ENCODE data around the gene HRH1. TPM values are rescaled to one million over a fixed set of nuclear protein-coding genes. Genes with fewer than 3 reads are reported as not detected.

HRH1 gene
- total and polyA plus RNA-seq, 10 of the 15 experiments (the other 5 are each of a cell fraction or from before 2014, with no cell fraction given), result not detected

DNA sequence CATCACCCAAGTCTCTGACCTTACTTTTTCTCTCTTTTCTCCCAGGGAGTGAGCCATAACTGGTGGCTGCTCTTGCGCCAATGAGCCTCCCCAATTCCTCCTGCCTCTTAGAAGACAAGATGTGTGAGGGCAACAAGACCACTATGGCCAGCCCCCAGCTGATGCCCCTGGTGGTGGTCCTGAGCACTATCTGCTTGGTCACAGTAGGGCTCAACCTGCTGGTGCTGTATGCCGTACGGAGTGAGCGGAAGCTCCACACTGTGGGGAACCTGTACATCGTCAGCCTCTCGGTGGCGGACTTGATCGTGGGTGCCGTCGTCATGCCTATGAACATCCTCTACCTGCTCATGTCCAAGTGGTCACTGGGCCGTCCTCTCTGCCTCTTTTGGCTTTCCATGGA, 104.7 kb downstream of the HRH1 start:
- no peak for FAIRE-seq
- no TSS peak for BruUV-seq (replicated peaks)
- ChIA-PET CTCF (interaction anchor here (3.2 kb wide), 1 partner anchor 76 kb away, joined by 13 read pairs; no protein-coding TSS in a partner anchor), RAD21 (ENCODE audit: unreplicated experiment) (no interaction called here), SMC1A (ENCODE audit: uncharacterized antibody, unreplicated experiment) (no interaction called here), POLR2A (no interaction called here)
- WGBS (ENCODE audit: insufficient coverage, insufficient replicate concordance, low lambda C conversion rate, missing lambda C conversion rate), result 88% methylated on average over 10 of the region's 11 CpGs
- H3K27me3 ChIP-seq (replicated peaks in 1 of 2; ENCODE audit: control insufficient read depth in 2 of 2, insufficient read depth in 2 of 2, low read length in 1 of 2), result peaks cover 0 to 2% of the 10 kb centered on the region in 2 experiments; a peak in 2 of 4 replicates
- no peaks in the 10 kb centered on the region for H3K4me1 ChIP-seq (ENCODE audit: control insufficient read depth, insufficient read depth, low read length)
- no peaks in the 10 kb centered on the region for H4K20me1 ChIP-seq (ENCODE audit: control insufficient read depth, insufficient read depth)
- H3K9ac ChIP-seq (ENCODE audit: control insufficient read depth, insufficient read depth, low read length), result no peak overlapping the region
- intact Hi-C loops (cut with micrococcal nuclease; ENCODE audit: unreplicated experiment), result no loop called here
- no peak overlapping the region for H3K27ac ChIP-seq (ENCODE audit: control insufficient read depth, insufficient read depth)
- no peak for DNase-seq (ENCODE audit: low read depth, low spot score)
- no peak overlapping the region for H2AFZ ChIP-seq (ENCODE audit: control insufficient read depth, low read depth, low read length)
- in situ Hi-C loops (cut with MboI), result no loop called here
- no peaks in the 10 kb centered on the region for H3K36me3 ChIP-seq (ENCODE audit: control insufficient read depth in 2 of 2, insufficient read depth in 2 of 2, low read length in 1 of 2)
- no peaks in the 10 kb centered on the region; the same call in 2 of the 3 replicates for H3K9me3 ChIP-seq (replicated peaks; ENCODE audit: control insufficient read depth, insufficient read depth, low read length)
- TF ChIP-seq MEF2B (IDR thresholded peaks at IDR 0.05; ENCODE audit: partially characterized antibody, poor library complexity, severe bottlenecking), result no peak
- TF ChIP-seq FOXM1 (IDR thresholded peaks at IDR 0.05; ENCODE audit: low read depth, low read length), result no peak
- no peak for TF ChIP-seq BHLHE40 (IDR thresholded peaks at IDR 0.05; ENCODE audit: borderline replicate concordance in 1 of 2, low read depth in 2 of 2, low read length in 1 of 2)
- TF ChIP-seq IKZF2 (IDR thresholded peaks at IDR 0.05), result no peak
- TF ChIP-seq MLLT1 (IDR thresholded peaks at IDR 0.05), result no peak
- no peak for TF ChIP-seq STAT1 (conservative IDR thresholded peaks at IDR 0.05)
- no peak for TF ChIP-seq STAT3 (IDR thresholded peaks at IDR 0.05; ENCODE audit: low read depth, low read length)
- TF ChIP-seq, protein P1, sequence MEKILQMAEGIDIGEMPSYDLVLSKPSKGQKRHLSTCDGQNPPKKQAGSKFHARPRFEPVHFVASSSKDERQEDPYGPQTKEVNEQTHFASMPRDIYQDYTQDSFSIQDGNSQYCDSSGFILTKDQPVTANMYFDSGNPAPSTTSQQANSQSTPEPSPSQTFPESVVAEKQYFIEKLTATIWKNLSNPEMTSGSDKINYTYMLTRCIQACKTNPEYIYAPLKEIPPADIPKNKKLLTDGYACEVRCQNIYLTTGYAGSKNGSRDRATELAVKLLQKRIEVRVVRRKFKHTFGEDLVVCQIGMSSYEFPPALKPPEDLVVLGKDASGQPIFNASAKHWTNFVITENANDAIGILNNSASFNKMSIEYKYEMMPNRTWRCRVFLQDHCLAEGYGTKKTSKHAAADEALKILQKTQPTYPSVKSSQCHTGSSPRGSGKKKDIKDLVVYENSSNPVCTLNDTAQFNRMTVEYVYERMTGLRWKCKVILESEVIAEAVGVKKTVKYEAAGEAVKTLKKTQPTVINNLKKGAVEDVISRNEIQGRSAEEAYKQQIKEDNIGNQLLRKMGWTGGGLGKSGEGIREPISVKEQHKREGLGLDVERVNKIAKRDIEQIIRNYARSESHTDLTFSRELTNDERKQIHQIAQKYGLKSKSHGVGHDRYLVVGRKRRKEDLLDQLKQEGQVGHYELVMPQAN (conservative IDR thresholded peaks at IDR 0.05), result no peak
- no peak for TF ChIP-seq FOXK2 (IDR thresholded peaks at IDR 0.05)
- no peak for TF ChIP-seq GATAD2B (conservative IDR thresholded peaks at IDR 0.05; ENCODE audit: low read depth)
- no peak for TF ChIP-seq WRNIP1 (IDR thresholded peaks at IDR 0.05; ENCODE audit: borderline replicate concordance, low read depth, low read length)
- no peak for TF ChIP-seq HCFC1 (IDR thresholded peaks at IDR 0.05; ENCODE audit: low read length)
- no peak for TF ChIP-seq SMARCA5 (IDR thresholded peaks at IDR 0.05)
- no peak for TF ChIP-seq BRCA1 (IDR thresholded peaks at IDR 0.05; ENCODE audit: low read depth, low read length)
- no peak for TF ChIP-seq NFXL1 (IDR thresholded peaks at IDR 0.05; ENCODE audit: borderline replicate concordance)
- TF ChIP-seq CBFB (IDR thresholded peaks at IDR 0.05; ENCODE audit: low read depth), result no peak
- no peak for TF ChIP-seq ZNF384 (IDR thresholded peaks at IDR 0.05; ENCODE audit: borderline replicate concordance, low read depth, low read length)
- TF ChIP-seq SP1 (IDR thresholded peaks at IDR 0.05; ENCODE audit: low read depth, low read length), result no peak
- no peak for TF ChIP-seq TCF3 (IDR thresholded peaks at IDR 0.05; ENCODE audit: borderline replicate concordance, insufficient read depth, low read depth, low read length)
- TF ChIP-seq CHD4 (IDR thresholded peaks at IDR 0.05), result no peak
- no peak overlapping the region for H3K4me2 ChIP-seq (ENCODE audit: control insufficient read depth, insufficient read depth)
- H3K4me3 ChIP-seq, result no peak overlapping the region
- no peak for ATAC-seq
- no peaks in the 10 kb centered on the region for H3K79me2 ChIP-seq (ENCODE audit: control insufficient read depth, insufficient read depth, low read length)
